ENCODE results near the gene LIN54.
"Not testable (repeated sequence)": the region's sequence is repeated elsewhere in the genome, so short reads cannot be mapped to it uniquely, and the experiment has no call there.

The LIN54 gene

GRCh38 chr4:82948647-82949204 lies 61.9 kb downstream of the LIN54 start:
- no peaks in the 10 kb centered on the region for H3K4me1 ChIP-seq (ENCODE audit: control insufficient read depth, insufficient read depth, low read length)
- H3K9me3 ChIP-seq (ENCODE audit: control insufficient read depth, low read length): no peaks in the 10 kb centered on the region
- 75 to 100% methylated on average over 1 of the region's 1 CpG for WGBS, 2 experiments
- no peaks in the 10 kb centered on the region for H3K27me3 ChIP-seq (ENCODE audit: control insufficient read depth, insufficient read depth, low read length, poor library complexity, severe bottlenecking)
- no peak overlapping the region for H3K27ac ChIP-seq (ENCODE audit: insufficient read depth, low read depth, low read length, poor library complexity, severe bottlenecking)
- H3K4me3 ChIP-seq (ENCODE audit: insufficient read depth, low read depth, low read length): no peak overlapping the region
- H3K36me3 ChIP-seq (ENCODE audit: control insufficient read depth, insufficient read depth, low read length): no peaks in the 10 kb centered on the region

GRCh38 chr4:82947498-82947897 lies 63.1 kb downstream of the LIN54 start:
- Histone ChIP-seq H3K27me3 (ENCODE audit: control insufficient read depth, insufficient read depth, low read length, poor library complexity, severe bottlenecking) (no peaks in the 10 kb centered on the region), H3K4me1 (ENCODE audit: control insufficient read depth, insufficient read depth, low read length) (no peaks in the 10 kb centered on the region), H3K9me3 (ENCODE audit: control insufficient read depth, low read length) (no peaks in the 10 kb centered on the region), H3K27ac (ENCODE audit: insufficient read depth, low read depth, low read length, poor library complexity, severe bottlenecking) (no peak overlapping the region), H3K36me3 (ENCODE audit: control insufficient read depth, insufficient read depth, low read length) (no peaks in the 10 kb centered on the region), H3K4me3 (ENCODE audit: insufficient read depth, low read depth, low read length) (no peak overlapping the region)

- H3K27me3 ChIP-seq (ENCODE audit: control insufficient read depth, insufficient read depth, low read length, poor library complexity, severe bottlenecking): no peaks in the 10 kb centered on the region
- WGBS, 2 experiments: 82 to 94% methylated on average over 2 of the region's 2 CpGs
- H3K36me3 ChIP-seq (ENCODE audit: control insufficient read depth, insufficient read depth, low read length): peaks cover 3% of the 10 kb centered on the region
- H3K9me3 ChIP-seq (ENCODE audit: control insufficient read depth, low read length): no peaks in the 10 kb centered on the region
- no peak overlapping the region for H3K27ac ChIP-seq (ENCODE audit: insufficient read depth, low read depth, low read length, poor library complexity, severe bottlenecking)
- no peaks in the 10 kb centered on the region for H3K4me1 ChIP-seq (ENCODE audit: control insufficient read depth, insufficient read depth, low read length)
- no peak overlapping the region for H3K4me3 ChIP-seq (ENCODE audit: insufficient read depth, low read depth, low read length)
These were observed 71.2 kb downstream of the LIN54 start for GRCh38 chr4:82939414-82939813.

GRCh38 chr4:82934441-82934840 lies 76.2 kb downstream of the LIN54 start:
- no peak overlapping the region for H3K4me3 ChIP-seq (ENCODE audit: insufficient read depth, low read depth, low read length)
- H3K27me3 ChIP-seq (ENCODE audit: control insufficient read depth, insufficient read depth, low read length, poor library complexity, severe bottlenecking): no peaks in the 10 kb centered on the region
- H3K9me3 ChIP-seq (ENCODE audit: control insufficient read depth, low read length): no peaks in the 10 kb centered on the region
- no peaks in the 10 kb centered on the region for H3K4me1 ChIP-seq (ENCODE audit: control insufficient read depth, insufficient read depth, low read length)
- H3K36me3 ChIP-seq (ENCODE audit: control insufficient read depth, insufficient read depth, low read length): peaks cover 8% of the 10 kb centered on the region
- no peak overlapping the region for H3K27ac ChIP-seq (ENCODE audit: insufficient read depth, low read depth, low read length, poor library complexity, severe bottlenecking)

GRCh38 chr4:82930848-82931755 lies 79.5 kb downstream of the LIN54 start:
- no peak overlapping the region for H3K4me3 ChIP-seq (ENCODE audit: insufficient read depth, low read depth, low read length)
- H3K4me1 ChIP-seq (ENCODE audit: control insufficient read depth, insufficient read depth, low read length): no peaks in the 10 kb centered on the region
- peaks cover 6% of the 10 kb centered on the region for H3K36me3 ChIP-seq (ENCODE audit: control insufficient read depth, insufficient read depth, low read length)
- no peak overlapping the region for H3K27ac ChIP-seq (ENCODE audit: insufficient read depth, low read depth, low read length, poor library complexity, severe bottlenecking)
- H3K27me3 ChIP-seq (ENCODE audit: control insufficient read depth, insufficient read depth, low read length, poor library complexity, severe bottlenecking): no peaks in the 10 kb centered on the region
- WGBS, 2 experiments: 88 to 98% methylated on average over 4 of the region's 5 CpGs
- no peaks in the 10 kb centered on the region for H3K9me3 ChIP-seq (ENCODE audit: control insufficient read depth, low read length)

GRCh38 chr4:82921795-82922194 lies 88.8 kb downstream of the LIN54 start:
- H3K27ac ChIP-seq (ENCODE audit: insufficient read depth, low read depth, low read length, poor library complexity, severe bottlenecking): no peak overlapping the region
- no peaks in the 10 kb centered on the region for H3K27me3 ChIP-seq (ENCODE audit: control insufficient read depth, insufficient read depth, low read length, poor library complexity, severe bottlenecking)
- H3K4me1 ChIP-seq (ENCODE audit: control insufficient read depth, insufficient read depth, low read length): no peaks in the 10 kb centered on the region
- no peaks in the 10 kb centered on the region for H3K9me3 ChIP-seq (ENCODE audit: control insufficient read depth, low read length)
- H3K36me3 ChIP-seq (ENCODE audit: control insufficient read depth, insufficient read depth, low read length): peaks cover 4% of the 10 kb centered on the region
- H3K4me3 ChIP-seq (ENCODE audit: insufficient read depth, low read depth, low read length): no peak overlapping the region

- WGBS, 2 experiments: 92 to 94% methylated on average over 2 of the region's 2 CpGs
- no peaks in the 10 kb centered on the region for H3K4me1 ChIP-seq (ENCODE audit: control insufficient read depth, insufficient read depth, low read length)
- H3K27me3 ChIP-seq (ENCODE audit: control insufficient read depth, insufficient read depth, low read length, poor library complexity, severe bottlenecking): no peaks in the 10 kb centered on the region
- no peaks in the 10 kb centered on the region for H3K9me3 ChIP-seq (ENCODE audit: control insufficient read depth, low read length)
- H3K4me3 ChIP-seq (ENCODE audit: insufficient read depth, low read depth, low read length): no peak overlapping the region
- peaks cover 4% of the 10 kb centered on the region for H3K36me3 ChIP-seq (ENCODE audit: control insufficient read depth, insufficient read depth, low read length)
- H3K27ac ChIP-seq (ENCODE audit: insufficient read depth, low read depth, low read length, poor library complexity, severe bottlenecking): no peak overlapping the region
These were observed 91.2 kb downstream of the LIN54 start for GRCh38 chr4:82919386-82919785.

GRCh38 chr4:82918091-82918490 lies 92.5 kb downstream of the LIN54 start:
- peaks cover 4% of the 10 kb centered on the region for H3K36me3 ChIP-seq (ENCODE audit: control insufficient read depth, insufficient read depth, low read length)
- no peaks in the 10 kb centered on the region for H3K9me3 ChIP-seq (ENCODE audit: control insufficient read depth, low read length)
- H3K4me3 ChIP-seq (ENCODE audit: insufficient read depth, low read depth, low read length): no peak overlapping the region
- H3K27me3 ChIP-seq (ENCODE audit: control insufficient read depth, insufficient read depth, low read length, poor library complexity, severe bottlenecking): no peaks in the 10 kb centered on the region
- H3K27ac ChIP-seq (ENCODE audit: insufficient read depth, low read depth, low read length, poor library complexity, severe bottlenecking): no peak overlapping the region
- WGBS, 2 experiments: 97 to 98% methylated on average over 7 of the region's 7 CpGs
- no peaks in the 10 kb centered on the region for H3K4me1 ChIP-seq (ENCODE audit: control insufficient read depth, insufficient read depth, low read length)

GRCh38 chr4:82913968-82914367 lies 96.7 kb downstream of the LIN54 start:
- WGBS, 2 experiments: 89 to 100% methylated on average over 2 of the region's 2 CpGs
- not testable (repeated sequence) for H3K36me3 ChIP-seq (ENCODE audit: control insufficient read depth, insufficient read depth, low read length); H3K27me3 ChIP-seq (ENCODE audit: control insufficient read depth, insufficient read depth, low read length, poor library complexity, severe bottlenecking); H3K4me3 ChIP-seq (ENCODE audit: insufficient read depth, low read depth, low read length); H3K4me1 ChIP-seq (ENCODE audit: control insufficient read depth, insufficient read depth, low read length); H3K9me3 ChIP-seq (ENCODE audit: control insufficient read depth, low read length); H3K27ac ChIP-seq (ENCODE audit: insufficient read depth, low read depth, low read length, poor library complexity, severe bottlenecking)

- H3K36me3 ChIP-seq (ENCODE audit: control insufficient read depth, insufficient read depth, low read length): peaks cover 4% of the 10 kb centered on the region
- WGBS, 2 experiments: 50% methylated on average over 2 of the region's 2 CpGs; no CpG with 5 or more reads in 1 of the 2 experiments
- H3K9me3 ChIP-seq (ENCODE audit: control insufficient read depth, low read length): no peaks in the 10 kb centered on the region
- H3K27me3 ChIP-seq (ENCODE audit: control insufficient read depth, insufficient read depth, low read length, poor library complexity, severe bottlenecking): no peaks in the 10 kb centered on the region
- no peak overlapping the region for H3K27ac ChIP-seq (ENCODE audit: insufficient read depth, low read depth, low read length, poor library complexity, severe bottlenecking)
- no peaks in the 10 kb centered on the region for H3K4me1 ChIP-seq (ENCODE audit: control insufficient read depth, insufficient read depth, low read length)
- H3K4me3 ChIP-seq (ENCODE audit: insufficient read depth, low read depth, low read length): no peak overlapping the region
These were observed 97.3 kb downstream of the LIN54 start for GRCh38 chr4:82913305-82913704.

All from ectodermal cell (in vitro differentiated cells).